Germinal center (tissue), 1 donor: ENCODE data around the gene SCLT1.

Source experiments
- DNase-seq: peaks from one replicate; pipeline ENCODE4 v3.0.0; 2012; ENCODE audit warnings: mixed read lengths, low spot score

SCLT1 gene

GRCh38 chr4:128869776-128870509 lies 223.4 kb downstream of the SCLT1 start:
- no peak for DNase-seq

GRCh38 chr4:128868758-128869157 lies 224.6 kb downstream of the SCLT1 start:
- no peak for DNase-seq

DNA sequence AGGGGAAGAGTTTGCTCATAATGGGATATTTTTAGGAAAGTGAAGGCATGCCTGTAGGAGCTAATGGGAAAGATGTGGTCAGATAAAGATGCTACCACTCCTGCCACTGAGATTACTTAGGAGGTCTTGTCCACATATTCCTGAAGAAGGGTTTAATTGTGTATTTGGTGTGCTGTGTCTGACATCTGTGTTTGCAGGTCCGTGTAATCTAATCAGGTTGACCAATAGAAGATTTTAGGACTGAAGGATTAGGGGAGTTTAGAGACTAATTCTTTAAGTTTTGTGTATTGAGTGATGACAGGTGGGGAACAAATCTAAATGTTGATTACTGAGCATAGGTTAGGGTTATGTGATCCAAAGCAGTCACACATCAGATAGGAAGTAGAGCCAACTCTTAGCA lies 226.6 kb downstream of the SCLT1 start:
- DNase-seq: no peak

- peak; percentile 35 for DNase-seq
Measured at GRCh38 chr4:128866269-128866668, 227.1 kb downstream of the SCLT1 start.

DNA sequence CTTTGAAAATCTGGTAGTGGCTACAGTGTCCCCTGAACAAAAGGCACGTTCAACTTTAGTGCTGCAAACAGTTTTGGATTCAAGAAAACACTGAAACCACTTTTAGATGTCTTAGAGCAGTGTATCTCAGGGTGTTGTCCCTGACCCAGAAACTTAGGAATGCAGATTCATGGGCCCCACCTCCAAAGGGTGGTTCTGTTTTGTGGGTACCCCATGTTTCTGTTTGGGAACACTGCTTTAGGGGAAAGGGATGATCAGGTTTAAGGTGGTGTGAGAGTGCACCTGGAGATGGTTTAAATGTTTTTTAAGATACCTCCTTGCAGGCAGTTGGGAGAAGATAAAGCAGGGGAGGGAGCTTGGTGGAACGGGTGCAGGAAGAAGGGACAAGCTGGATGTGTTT lies 228.2 kb downstream of the SCLT1 start:
- DNase-seq: no peak

DNA sequence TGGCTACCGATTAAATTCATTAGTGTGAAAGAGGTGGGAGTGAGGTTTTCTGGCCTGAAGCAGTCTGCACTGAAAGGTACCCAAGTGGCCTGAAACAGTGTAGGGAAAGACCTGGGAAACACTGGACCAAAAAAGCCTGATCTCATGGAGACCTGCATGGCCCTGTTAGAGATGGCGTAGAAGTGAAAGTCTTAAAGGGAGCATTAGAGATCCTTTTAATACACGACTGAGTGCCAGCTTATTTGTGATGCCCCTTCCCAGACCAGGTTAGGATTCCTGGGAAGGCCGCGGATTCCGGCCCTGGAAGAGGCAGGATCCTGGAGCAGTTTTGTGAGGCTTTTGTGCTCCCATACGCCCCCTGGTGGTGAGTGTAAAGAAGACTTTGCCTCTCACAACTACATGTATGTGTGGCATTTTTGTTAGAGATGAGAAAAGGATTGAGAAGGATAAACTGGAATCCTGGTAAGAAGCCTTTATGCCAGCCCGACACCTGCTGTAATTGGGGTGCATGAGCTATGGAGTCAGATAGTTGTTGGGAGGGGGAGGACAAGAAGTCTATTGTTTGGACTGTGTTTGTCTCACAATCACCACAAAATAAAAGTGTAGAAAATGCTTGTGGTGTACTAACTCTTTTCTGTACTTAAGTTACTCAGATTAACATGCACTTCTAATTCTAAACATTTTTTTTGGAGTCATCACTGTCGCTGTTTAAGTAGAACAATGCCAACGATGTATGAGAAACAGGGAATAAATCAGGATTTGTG lies 229.8 kb downstream of the SCLT1 start:
- peak; percentile 47 for DNase-seq

- DNase-seq: peak; percentile 11
Measured at GRCh38 chr4:128862608-128863311, 230.6 kb downstream of the SCLT1 start.

GRCh38 chr4:128861856-128862518 lies 231.4 kb downstream of the SCLT1 start:
- no peak for DNase-seq

GRCh38 chr4:128859887-128860677 lies 233.3 kb downstream of the SCLT1 start:
- no peak for DNase-seq

DNA sequence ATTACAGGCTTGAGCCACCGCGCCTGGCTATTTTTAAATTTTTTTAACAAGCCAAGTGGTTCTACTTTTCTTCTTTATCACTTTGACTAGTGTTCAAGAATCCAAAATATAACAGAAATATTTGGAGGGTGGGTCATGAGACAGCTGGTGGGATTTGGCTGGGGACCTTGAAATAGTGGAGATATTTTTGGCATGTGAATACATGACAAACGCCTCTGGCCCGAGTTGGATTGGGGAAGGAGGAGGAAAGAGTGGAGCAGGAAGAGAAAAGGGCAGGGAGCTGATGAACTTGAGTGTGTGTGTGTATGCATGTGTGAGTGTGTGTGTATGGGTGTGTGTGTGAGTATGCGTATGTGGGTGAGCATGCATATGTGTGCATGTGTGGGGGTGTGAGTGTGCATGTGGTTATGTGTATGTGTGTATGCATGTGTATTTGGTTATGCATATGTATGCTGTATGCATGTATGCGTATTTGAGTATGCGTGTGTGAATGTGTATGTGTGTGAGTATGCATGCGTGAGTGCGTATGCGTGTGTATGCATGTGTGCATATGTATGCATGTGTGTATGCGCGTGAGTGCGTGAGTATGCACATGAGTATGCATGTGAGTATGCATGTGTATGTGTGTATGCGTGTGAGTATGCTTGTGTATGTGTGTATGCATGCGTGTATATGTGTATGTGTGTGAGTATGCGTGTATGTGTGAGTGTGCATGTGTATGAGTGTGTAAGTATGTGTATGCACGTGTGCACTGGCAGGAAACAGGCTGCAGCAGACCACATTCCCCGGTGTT lies 234.3 kb downstream of the SCLT1 start:
- no peak for DNase-seq

DNA sequence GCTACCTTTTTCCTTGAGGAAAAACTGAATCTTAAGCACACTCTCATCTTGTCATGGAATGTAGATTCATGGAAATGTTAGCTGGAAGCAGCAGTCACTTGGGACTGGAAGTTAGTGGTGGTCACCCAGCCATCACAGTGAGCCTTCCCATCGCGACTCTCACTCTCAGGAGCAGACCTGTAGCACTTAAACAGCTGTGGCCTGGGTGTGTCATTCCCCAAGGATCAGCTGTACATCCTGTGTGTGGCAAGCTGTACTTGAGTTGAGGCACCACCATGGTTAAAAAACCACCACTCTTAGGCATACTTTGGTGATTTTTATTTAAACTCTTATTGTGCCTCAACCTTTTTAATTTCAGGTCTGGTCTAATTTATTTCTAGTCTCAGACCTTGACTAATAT lies 237.1 kb downstream of the SCLT1 start:
- no peak for DNase-seq

DNA sequence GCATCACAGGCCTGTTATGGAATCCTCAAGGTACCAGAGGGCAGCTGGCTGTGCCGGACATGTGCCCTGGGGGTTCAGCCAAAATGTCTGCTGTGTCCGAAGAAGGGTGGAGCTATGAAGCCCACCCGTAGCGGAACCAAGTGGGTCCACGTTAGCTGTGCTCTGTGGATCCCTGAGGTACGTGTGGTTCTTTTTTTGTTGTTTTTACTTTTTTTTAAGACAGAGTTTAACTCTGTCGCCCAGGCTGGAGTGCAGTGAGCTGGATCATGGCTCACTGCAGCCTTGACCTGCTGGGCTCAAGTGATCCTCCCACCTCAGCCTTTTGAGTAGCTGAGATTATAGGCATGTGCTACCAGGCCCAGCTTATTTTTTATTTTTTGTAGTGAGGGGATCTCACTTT lies 237.7 kb downstream of the SCLT1 start:
- no peak for DNase-seq

DNA sequence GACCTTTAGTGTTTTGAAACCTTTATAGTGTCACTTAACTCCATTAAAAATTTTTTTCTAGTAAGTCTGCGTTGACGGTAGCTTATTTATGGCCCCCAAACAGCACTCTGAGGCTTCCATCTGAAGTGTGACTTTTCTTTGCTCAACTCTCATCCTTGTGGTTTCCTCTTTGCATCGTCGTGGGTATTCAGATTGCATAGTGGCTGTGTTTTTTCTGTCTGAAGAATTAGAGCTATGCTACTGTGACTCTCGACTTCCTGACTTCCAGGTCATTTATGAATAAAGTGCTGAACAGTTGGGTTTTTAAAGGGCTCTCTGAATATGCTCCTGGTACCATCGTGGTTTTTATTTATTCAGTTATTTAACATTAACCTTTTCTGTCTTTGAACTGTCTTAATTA lies 238.9 kb downstream of the SCLT1 start:
- no peak for DNase-seq

DNA sequence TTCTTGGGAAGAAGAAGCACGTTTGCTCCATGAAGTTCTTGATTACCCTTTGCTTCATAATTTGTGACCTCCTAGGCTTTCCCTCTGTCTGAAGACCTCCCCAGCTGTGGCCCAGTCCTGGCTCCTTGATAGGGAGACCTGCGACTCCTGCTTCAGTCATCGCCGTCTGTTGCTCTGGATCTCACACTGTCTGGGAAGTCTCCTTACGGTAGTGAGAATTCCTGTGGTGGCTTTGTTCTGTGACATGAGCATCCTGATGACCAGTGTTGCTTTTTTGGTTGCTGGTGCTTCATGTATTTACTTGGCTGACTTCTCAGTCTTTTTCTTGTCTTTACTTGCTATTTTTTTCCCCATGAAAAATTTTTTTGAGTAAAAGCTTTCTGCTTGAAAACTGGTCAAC lies 239.6 kb downstream of the SCLT1 start:
- DNase-seq: no peak

DNA sequence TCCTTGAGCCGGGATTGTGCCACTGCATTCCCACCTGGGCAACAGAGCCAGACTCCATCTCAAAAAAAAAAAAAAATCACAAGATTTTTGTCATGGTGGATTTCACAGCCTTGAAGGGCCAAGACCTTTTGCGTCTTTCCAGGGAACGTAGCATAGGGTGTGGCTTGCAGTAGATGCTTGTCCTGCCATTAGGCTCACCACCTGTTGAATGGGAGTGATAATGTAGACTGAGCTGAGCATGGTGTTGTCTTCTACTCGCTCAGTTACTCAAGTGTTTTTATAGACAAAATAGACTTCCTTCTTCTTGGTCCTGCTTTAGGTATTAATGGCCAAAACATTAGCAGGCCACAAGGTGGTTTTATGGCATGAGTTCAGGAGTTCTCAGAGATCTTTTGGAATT lies 243.1 kb downstream of the SCLT1 start:
- no peak for DNase-seq

DNA sequence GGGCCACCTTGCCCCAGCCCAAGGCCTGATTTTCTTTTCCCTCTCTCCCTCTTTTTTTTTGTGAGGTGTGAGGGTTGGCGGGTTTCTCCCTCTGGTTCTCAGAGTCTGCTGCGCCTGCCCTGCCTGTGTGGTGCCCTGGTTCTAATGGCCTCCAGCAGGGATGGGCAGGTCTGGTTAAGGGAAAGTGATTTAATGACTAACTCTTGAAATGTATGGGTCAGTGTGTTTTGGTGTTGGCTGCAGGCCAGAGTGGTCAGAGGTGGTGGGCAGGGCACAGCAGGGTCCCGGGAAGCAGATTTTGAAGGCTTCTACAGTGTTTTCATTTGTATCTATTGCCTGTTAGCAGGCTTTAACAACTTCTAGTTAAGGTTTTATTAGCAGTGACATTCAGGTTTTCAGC lies 244.9 kb downstream of the SCLT1 start:
- no peak for DNase-seq

GRCh38 chr4:128847082-128847724 lies 246.1 kb downstream of the SCLT1 start:
- no peak for DNase-seq

- DNase-seq: no peak
Measured at GRCh38 chr4:128846063-128846462, 247.3 kb downstream of the SCLT1 start.

DNA sequence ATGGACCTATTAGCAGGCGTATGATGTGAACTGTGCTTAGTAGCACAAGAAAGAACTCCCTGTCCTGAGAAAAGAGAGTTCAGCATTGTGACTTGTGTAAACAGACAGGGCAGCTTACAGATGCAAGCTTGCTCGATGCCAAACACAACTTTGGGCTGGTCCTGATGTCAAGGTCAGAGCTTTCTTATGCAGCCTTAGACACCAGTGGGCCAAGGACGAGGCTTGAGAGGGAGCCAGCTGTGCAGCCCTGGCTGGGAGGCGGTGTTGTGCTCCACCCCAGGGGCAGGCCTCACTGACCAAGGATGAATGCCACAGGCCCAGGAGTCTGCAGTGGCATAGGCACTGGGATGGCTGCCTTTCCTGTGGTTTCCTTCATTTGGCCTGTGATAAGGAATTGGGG lies 248.4 kb downstream of the SCLT1 start:
- no peak for DNase-seq

GRCh38 chr4:128841402-128841801 lies 251.9 kb downstream of the SCLT1 start:
- no peak for DNase-seq
